Mesendoderm (in vitro differentiated cells): ENCODE results near the gene KLC3.

Experiments used
- DNase-seq: peaks from one replicate; pipeline ENCODE4 v3.0.0; 2013
- H2AK5ac ChIP-seq: 2 replicates; pipeline ENCODE4 v1.6.1; 2013; ENCODE audit warnings: low read length, inconsistent platforms
- H2BK120ac ChIP-seq: 2 replicates; pipeline ENCODE4 v1.6.1; 2013; ENCODE audit warnings: low read depth, mild to moderate bottlenecking, low read length, moderate library complexity, mixed read lengths
- H2BK15ac ChIP-seq: replicated peaks from 2 replicates; pipeline ENCODE4 v1.6.1; 2013; ENCODE audit warnings: low read depth, mild to moderate bottlenecking, moderate library complexity
- H2BK5ac ChIP-seq: 2 replicates; pipeline ENCODE4 v1.6.1; 2013; ENCODE audit warnings: low read length, inconsistent platforms
- H3K18ac ChIP-seq: 2 replicates; pipeline ENCODE4 v1.6.1; 2013; ENCODE audit warnings: mild to moderate bottlenecking, low read length, mixed read lengths
- H3K23ac ChIP-seq: one replicate; pipeline ENCODE4 v1.6.1; 2013; ENCODE audit warnings: low read length
- H3K27ac ChIP-seq: 2 replicates; pipeline ENCODE4 v1.5.1; 2013; ENCODE audit warnings: low read depth, mild to moderate bottlenecking, inconsistent platforms, low read length, moderate library complexity
- H3K27me3 ChIP-seq: 2 replicates; pipeline ENCODE4 v1.6.1; 2013; ENCODE audit warnings: low read length, control low read depth, mild to moderate bottlenecking, inconsistent platforms; ENCODE audit not compliant: insufficient read depth, poor library complexity
- H3K36me3 ChIP-seq: 2 replicates; pipeline ENCODE4 v1.6.1; 2013; ENCODE audit warnings: low read length, inconsistent platforms; ENCODE audit not compliant: control insufficient read depth, insufficient read depth
- H3K4ac ChIP-seq: one replicate; pipeline ENCODE4 v1.6.1; 2013; ENCODE audit warnings: low read depth, mild to moderate bottlenecking, low read length, moderate library complexity
- H3K4me1 ChIP-seq: 2 replicates; pipeline ENCODE4 v1.6.1; 2013; ENCODE audit warnings: low read depth, low read length, inconsistent platforms; ENCODE audit not compliant: control insufficient read depth
- H3K4me2 ChIP-seq: 2 replicates; pipeline ENCODE4 v1.6.1; 2013; ENCODE audit warnings: low read length
- H3K4me3 ChIP-seq: 2 replicates; pipeline ENCODE4 v1.5.1; 2013; ENCODE audit warnings: mild to moderate bottlenecking, low read length
- H3K56ac ChIP-seq: one replicate; pipeline ENCODE4 v1.6.1; 2013; ENCODE audit warnings: low read length
- H3K79me1 ChIP-seq: 2 replicates; pipeline ENCODE4 v1.6.1; 2013; ENCODE audit warnings: low read length, inconsistent platforms
- H3K79me2 ChIP-seq: 2 replicates; pipeline ENCODE4 v1.6.1; 2013; ENCODE audit warnings: mild to moderate bottlenecking, low read length; ENCODE audit not compliant: control insufficient read depth, insufficient read depth
- H3K9ac ChIP-seq: 2 replicates; pipeline ENCODE4 v1.6.1; 2013; ENCODE audit warnings: low read length, inconsistent platforms
- H4K5ac ChIP-seq: one replicate; pipeline ENCODE4 v1.6.1; 2013; ENCODE audit warnings: low read length
- H4K8ac ChIP-seq: one replicate; pipeline ENCODE4 v1.6.1; 2013; ENCODE audit warnings: low read depth, mild to moderate bottlenecking, control low read depth, low read length, moderate library complexity
- WGBS: extraction: QIAGEN DNeasy Blood & Tissue Kit; methylation state at CpG from one replicate; pipeline ENCODE4 v1.1.7; 2013; ENCODE audit warnings: low lambda C conversion rate, missing lambda C conversion rate; ENCODE audit not compliant: insufficient coverage; ENCODE audit errors: extremely low coverage; 5-methylcytosine and 5-hydroxymethylcytosine counted together

KLC3 gene

DNA sequence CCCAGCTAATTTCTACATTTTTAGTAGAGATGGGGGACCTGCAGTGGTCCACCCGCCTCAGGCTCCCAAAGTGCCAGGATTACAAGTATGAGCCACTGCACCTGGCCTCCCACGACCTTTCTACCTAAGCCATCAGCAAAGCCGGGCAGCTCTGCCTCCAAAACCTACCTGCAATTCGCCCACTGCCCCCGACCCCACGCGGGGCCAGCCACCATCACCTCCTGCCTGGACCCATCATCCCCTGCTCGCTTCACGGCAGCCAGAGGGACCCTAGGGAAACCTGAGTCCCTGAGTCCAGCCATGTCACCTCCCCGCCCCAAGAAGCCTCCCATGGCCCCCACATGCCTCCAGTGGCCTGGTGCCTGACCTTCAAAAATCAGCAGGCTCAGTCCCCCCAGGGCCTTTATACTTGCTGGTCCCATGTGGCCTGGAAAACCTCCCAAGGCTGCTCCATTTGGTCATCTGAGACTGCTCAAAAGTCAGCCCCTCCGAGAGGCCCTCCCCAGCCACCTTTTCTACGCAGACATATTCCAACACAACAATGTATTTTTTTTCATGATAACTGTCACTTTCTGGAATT lies 17.8 kb downstream of the KLC3 start:
- Histone ChIP-seq H3K9ac (no peak overlapping the region), H3K27ac (no peak overlapping the region), H2BK15ac (no peak overlapping the region), H2BK120ac (no peak overlapping the region), H3K79me1 (peaks cover 1% of the 10 kb centered on the region), H4K8ac (no peak overlapping the region), H3K36me3 (peaks cover 22% of the 10 kb centered on the region), H3K18ac (no peak overlapping the region), H3K4ac (no peak overlapping the region), H2BK5ac (no peak overlapping the region), H3K23ac (no peak overlapping the region), H4K5ac (no peak overlapping the region), H3K4me3 (no peak overlapping the region), H3K79me2 (no peaks in the 10 kb centered on the region), H3K4me1 (no peaks in the 10 kb centered on the region), H3K56ac (no peak overlapping the region), H2AK5ac (no peak overlapping the region), H3K27me3 (no peaks in the 10 kb centered on the region), H3K4me2 (no peak overlapping the region)
- DNase-seq: no peak
- WGBS: no CpG with 5 or more reads among the region's 12 CpGs

DNA sequence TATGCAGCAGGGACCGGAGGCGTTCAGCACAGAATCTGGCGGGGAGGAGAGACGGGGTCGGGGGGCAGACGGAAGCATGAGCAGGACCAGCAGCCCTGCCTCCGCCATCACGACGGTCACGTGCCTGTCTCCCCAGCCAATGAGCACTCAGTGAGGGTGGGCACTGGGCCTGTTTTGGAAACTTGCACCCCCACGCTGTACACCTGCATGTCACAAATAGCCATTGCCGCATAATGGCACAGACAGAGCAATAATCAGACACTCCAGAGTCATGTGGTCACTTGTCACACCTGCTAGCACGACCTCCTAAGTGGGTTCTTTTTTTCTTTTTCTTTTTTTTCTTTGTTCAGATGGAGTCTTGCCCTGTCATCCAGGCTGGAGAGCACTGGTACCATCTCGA lies 21.1 kb downstream of the KLC3 start:
- H3K79me2 ChIP-seq: no peaks in the 10 kb centered on the region
- no peak overlapping the region for H3K56ac ChIP-seq
- H3K4me2 ChIP-seq: no peak overlapping the region
- no CpG with 5 or more reads among the region's 14 CpGs for WGBS
- no peaks in the 10 kb centered on the region for H3K4me1 ChIP-seq
- H2AK5ac ChIP-seq: no peak overlapping the region
- no peak overlapping the region for H3K9ac ChIP-seq
- H3K27ac ChIP-seq: no peak overlapping the region
- peaks cover 3% of the 10 kb centered on the region for H3K79me1 ChIP-seq
- no peak overlapping the region for H3K23ac ChIP-seq
- no peak for DNase-seq
- H3K4me3 ChIP-seq: no peak overlapping the region
- no peaks in the 10 kb centered on the region for H3K27me3 ChIP-seq
- no peak overlapping the region for H2BK15ac ChIP-seq
- H3K4ac ChIP-seq: no peak overlapping the region
- H2BK120ac ChIP-seq: no peak overlapping the region
- no peak overlapping the region for H4K5ac ChIP-seq
- no peak overlapping the region for H3K18ac ChIP-seq
- H2BK5ac ChIP-seq: no peak overlapping the region
- peaks cover 13% of the 10 kb centered on the region for H3K36me3 ChIP-seq
- H4K8ac ChIP-seq: no peak overlapping the region

DNA sequence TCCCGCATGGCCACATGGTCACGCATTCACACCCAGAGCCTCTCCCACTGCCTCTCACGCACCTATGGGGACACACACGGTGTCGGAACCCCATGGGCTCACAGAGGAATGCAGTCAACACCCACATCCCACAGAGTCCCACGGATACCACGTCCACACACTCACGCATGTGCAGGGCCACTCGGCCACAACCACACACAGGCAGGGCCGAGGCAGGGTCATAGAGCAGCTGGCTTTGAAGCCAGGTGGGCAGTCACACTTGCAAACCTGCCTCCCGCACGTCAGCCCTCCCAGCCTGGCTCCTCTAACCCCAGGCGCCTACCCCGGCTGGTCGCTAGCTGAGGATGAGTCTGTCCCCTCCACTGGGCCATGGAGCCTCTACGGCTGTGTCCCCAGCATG lies 21.7 kb downstream of the KLC3 start:
- no peak overlapping the region for H2BK120ac ChIP-seq
- no peak overlapping the region for H4K8ac ChIP-seq
- H3K9ac ChIP-seq: no peak overlapping the region
- H2BK5ac ChIP-seq: no peak overlapping the region
- no peak overlapping the region for H3K4me2 ChIP-seq
- no peaks in the 10 kb centered on the region for H3K79me2 ChIP-seq
- no peak for DNase-seq
- H3K27ac ChIP-seq: no peak overlapping the region
- no peak overlapping the region for H3K56ac ChIP-seq
- no peak overlapping the region for H4K5ac ChIP-seq
- no peak overlapping the region for H3K4ac ChIP-seq
- peaks cover 11% of the 10 kb centered on the region for H3K36me3 ChIP-seq
- H3K27me3 ChIP-seq: no peaks in the 10 kb centered on the region
- no peak overlapping the region for H3K4me3 ChIP-seq
- H3K79me1 ChIP-seq: peaks cover 3% of the 10 kb centered on the region
- no CpG with 5 or more reads among the region's 16 CpGs for WGBS
- no peak overlapping the region for H3K23ac ChIP-seq
- H2BK15ac ChIP-seq: no peak overlapping the region
- no peaks in the 10 kb centered on the region for H3K4me1 ChIP-seq
- no peak overlapping the region for H2AK5ac ChIP-seq
- H3K18ac ChIP-seq: no peak overlapping the region

- Histone ChIP-seq H3K27me3 (no peaks in the 10 kb centered on the region), H3K4me2 (no peak overlapping the region), H2BK120ac (no peak overlapping the region), H3K36me3 (peaks cover 8% of the 10 kb centered on the region), H2BK5ac (no peak overlapping the region), H3K18ac (no peak overlapping the region), H2BK15ac (no peak overlapping the region), H3K4me3 (no peak overlapping the region), H4K5ac (no peak overlapping the region), H2AK5ac (no peak overlapping the region), H3K4ac (no peak overlapping the region), H4K8ac (no peak overlapping the region), H3K27ac (no peak overlapping the region), H3K23ac (no peak overlapping the region), H3K79me1 (peaks cover 8% of the 10 kb centered on the region), H3K79me2 (peaks cover 3% of the 10 kb centered on the region), H3K4me1 (no peaks in the 10 kb centered on the region), H3K9ac (no peak overlapping the region), H3K56ac (no peak overlapping the region)
- no CpG with 5 or more reads among the region's 44 CpGs for WGBS
- no peak for DNase-seq
Observed at GRCh38 chr19:45363861-45364459, 23.4 kb downstream of the KLC3 start.

DNA sequence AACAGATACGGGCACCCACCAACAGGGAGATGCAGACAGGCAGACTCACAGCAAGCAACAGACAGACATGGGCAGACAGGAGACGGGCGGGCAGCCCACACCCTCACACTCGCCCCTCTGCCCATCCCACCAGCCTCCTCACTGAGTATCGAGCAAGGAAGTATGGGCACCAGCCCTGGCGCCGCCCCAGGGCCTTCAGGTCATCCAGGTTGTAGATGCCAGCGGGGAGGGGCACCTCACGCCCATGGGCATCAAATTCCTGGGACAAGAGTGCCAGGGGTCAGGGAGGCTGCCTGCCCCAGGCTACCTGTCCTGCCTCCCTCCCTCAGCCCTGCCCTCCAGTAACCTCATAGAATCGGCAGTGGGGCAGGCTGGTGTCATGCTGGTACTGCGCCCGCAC lies 24.1 kb downstream of the KLC3 start:
- Histone ChIP-seq H3K79me2 (peaks cover 6% of the 10 kb centered on the region), H3K4me2 (no peak overlapping the region), H3K79me1 (peaks cover 11% of the 10 kb centered on the region), H2AK5ac (no peak overlapping the region), H3K4me3 (no peak overlapping the region), H3K27ac (no peak overlapping the region), H2BK120ac (no peak overlapping the region), H3K23ac (no peak overlapping the region), H3K4ac (no peak overlapping the region), H2BK15ac (no peak overlapping the region), H3K4me1 (no peaks in the 10 kb centered on the region), H4K5ac (no peak overlapping the region), H3K18ac (no peak overlapping the region), H2BK5ac (no peak overlapping the region), H3K27me3 (no peaks in the 10 kb centered on the region), H4K8ac (no peak overlapping the region), H3K36me3 (peaks cover 6% of the 10 kb centered on the region), H3K56ac (no peak overlapping the region), H3K9ac (no peak overlapping the region)
- no peak for DNase-seq
- no CpG with 5 or more reads among the region's 12 CpGs for WGBS

DNA sequence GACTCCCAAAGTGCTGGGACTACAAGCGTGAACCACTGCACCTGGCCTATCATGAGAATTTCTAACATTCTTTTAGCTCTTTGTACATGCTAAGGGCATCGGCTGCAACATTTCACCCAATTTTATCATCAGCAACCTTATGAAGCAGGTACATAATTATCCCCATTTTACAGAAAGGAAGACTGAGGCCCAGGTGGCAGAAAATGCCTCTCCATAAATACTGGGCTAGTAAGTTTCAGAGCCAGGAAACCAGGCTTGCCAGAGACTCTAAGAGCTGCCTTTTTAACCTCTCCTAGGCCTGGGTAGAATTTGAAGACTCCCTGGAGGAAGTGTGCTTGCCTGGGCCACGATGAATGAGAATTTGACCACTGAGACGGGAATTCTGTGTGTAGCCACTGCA lies 27.6 kb downstream of the KLC3 start:
- Histone ChIP-seq H3K23ac (no peak overlapping the region), H3K79me1 (peaks cover 10% of the 10 kb centered on the region), H3K4me1 (no peaks in the 10 kb centered on the region), H3K4ac (no peak overlapping the region), H3K79me2 (peaks cover 9% of the 10 kb centered on the region), H3K9ac (no peak overlapping the region), H3K27me3 (no peaks in the 10 kb centered on the region), H2BK120ac (no peak overlapping the region), H4K5ac (no peak overlapping the region), H3K36me3 (no peaks in the 10 kb centered on the region), H3K56ac (no peak overlapping the region), H2BK15ac (no peak overlapping the region), H2AK5ac (no peak overlapping the region), H3K4me2 (peak overlapping the region; percentile 31), H3K4me3 (no peak overlapping the region), H3K27ac (no peak overlapping the region), H4K8ac (no peak overlapping the region), H2BK5ac (no peak overlapping the region), H3K18ac (no peak overlapping the region)
- WGBS: no CpG with 5 or more reads among the region's 4 CpGs
- DNase-seq: no peak
